ENCODE measurements around the gene RTP1. TPM values are rescaled to one million over a fixed set of nuclear protein-coding genes. Genes with fewer than 3 reads are reported as not detected.

The RTP1 gene
- total RNA-seq, 1 donor, result not detected

DNA sequence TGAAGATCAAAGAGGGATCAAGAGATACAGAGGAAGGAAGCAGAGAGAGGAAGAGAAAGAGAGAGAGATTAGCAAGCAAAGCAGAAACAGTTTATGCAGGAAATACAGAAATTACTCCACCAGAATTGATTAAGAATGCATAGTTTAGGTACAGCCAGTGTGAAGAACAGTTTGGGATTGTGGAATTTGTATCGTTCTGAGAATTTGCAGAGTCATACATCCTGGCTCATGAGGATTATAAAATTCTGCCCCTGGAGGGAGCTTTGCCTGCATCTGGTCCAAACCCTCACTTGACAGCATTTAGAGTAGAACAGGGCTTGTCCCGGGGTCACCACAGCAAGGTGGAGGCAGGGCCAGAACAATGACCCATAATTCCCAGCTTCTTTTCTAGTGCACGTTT, 50.1 kb downstream of the RTP1 start:
- TF ChIP-seq, protein P1, sequence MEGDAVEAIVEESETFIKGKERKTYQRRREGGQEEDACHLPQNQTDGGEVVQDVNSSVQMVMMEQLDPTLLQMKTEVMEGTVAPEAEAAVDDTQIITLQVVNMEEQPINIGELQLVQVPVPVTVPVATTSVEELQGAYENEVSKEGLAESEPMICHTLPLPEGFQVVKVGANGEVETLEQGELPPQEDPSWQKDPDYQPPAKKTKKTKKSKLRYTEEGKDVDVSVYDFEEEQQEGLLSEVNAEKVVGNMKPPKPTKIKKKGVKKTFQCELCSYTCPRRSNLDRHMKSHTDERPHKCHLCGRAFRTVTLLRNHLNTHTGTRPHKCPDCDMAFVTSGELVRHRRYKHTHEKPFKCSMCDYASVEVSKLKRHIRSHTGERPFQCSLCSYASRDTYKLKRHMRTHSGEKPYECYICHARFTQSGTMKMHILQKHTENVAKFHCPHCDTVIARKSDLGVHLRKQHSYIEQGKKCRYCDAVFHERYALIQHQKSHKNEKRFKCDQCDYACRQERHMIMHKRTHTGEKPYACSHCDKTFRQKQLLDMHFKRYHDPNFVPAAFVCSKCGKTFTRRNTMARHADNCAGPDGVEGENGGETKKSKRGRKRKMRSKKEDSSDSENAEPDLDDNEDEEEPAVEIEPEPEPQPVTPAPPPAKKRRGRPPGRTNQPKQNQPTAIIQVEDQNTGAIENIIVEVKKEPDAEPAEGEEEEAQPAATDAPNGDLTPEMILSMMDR (IDR thresholded peaks at IDR 0.05; ENCODE audit: insufficient read depth, low read length), result no peak
- no peak overlapping the region for H3K4me3 ChIP-seq (ENCODE audit: low read depth, low read length)
- DNase-seq (ENCODE audit: low read depth), result no peak

Other genes starting within 250 kb of the RTP1 start
- gene RPL39L, start 58.0 kb upstream of the RTP1 start, total RNA-seq (ENCODE audit: low replicate concordance), result 2.8 and 33.8 TPM in 2 replicates
- 4.8 and 19.2 TPM in 2 replicates for gene MASP1, start 94.3 kb downstream of the RTP1 start, total RNA-seq (ENCODE audit: low replicate concordance)
- gene RTP4, start 170.9 kb downstream of the RTP1 start, total RNA-seq (ENCODE audit: low replicate concordance), result 2.8 and 2.9 TPM in 2 replicates